ENCODE measurements around the gene KCNK16.
A peak's percentile ranks its signal among the peaks of the same experiment; 100 is the strongest.

KCNK16 gene

DNA sequence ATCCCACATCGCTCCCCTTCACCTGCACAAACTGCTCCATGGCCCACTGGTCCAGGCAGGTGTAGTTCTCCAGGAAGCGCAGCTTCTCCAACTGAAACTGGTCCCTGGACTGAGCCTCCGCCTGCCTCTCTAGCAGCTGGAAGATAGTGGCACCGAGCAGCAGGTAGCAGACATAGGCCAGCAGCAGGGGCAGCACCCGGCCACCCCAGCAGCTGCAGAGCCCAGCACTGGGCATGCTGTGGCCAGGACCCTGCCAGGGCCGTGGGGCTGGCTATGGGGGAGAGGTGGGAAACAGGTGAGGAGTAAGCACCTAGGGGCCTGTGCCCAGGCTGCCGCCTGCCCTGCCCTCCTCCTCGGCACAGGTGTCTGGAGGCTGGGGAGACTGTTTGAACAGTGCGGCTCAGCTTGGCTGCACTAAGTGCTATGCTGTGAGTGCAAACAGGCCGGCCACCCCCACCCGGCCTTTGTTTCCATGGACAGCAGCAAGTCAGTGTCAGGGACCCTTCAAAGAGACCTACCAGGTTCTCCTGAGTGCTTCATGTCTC is at the start of gene KCNK16:
TSS of gene KCNK16 (minus strand) at position 397 of the 545 bp plus-strand sequence. CDS start at position 235, 162 bp downstream.
- DNase-seq, result no peak

- DNase-seq, result no peak
Observed at GRCh38 chr6:39370390-39370789, 47.9 kb upstream of the KCNK16 start.

GRCh38 chr6:39369987-39370386 is 47.5 kb upstream of the KCNK16 start:
- no peak for DNase-seq

DNA sequence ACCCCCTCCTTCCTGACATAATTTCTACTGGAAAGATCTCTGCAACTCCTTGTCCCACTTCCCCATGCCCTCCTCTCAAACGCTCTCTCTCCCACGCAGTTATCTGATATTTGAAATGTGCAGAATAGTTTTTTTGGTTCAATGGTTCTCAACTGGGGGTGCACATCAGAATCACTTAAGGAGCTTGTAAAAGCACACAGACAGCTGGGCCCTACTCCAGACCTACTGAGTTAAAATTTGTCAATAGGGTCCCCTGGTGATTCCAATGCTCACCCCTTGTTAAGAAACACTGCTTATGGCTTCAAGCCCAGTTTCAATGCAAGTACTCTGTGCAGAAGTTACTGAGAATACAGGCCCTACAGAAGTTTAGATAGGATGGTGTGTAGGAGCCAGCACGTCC is 45.2 kb upstream of the KCNK16 start:
- DNase-seq, result no peak

DNA sequence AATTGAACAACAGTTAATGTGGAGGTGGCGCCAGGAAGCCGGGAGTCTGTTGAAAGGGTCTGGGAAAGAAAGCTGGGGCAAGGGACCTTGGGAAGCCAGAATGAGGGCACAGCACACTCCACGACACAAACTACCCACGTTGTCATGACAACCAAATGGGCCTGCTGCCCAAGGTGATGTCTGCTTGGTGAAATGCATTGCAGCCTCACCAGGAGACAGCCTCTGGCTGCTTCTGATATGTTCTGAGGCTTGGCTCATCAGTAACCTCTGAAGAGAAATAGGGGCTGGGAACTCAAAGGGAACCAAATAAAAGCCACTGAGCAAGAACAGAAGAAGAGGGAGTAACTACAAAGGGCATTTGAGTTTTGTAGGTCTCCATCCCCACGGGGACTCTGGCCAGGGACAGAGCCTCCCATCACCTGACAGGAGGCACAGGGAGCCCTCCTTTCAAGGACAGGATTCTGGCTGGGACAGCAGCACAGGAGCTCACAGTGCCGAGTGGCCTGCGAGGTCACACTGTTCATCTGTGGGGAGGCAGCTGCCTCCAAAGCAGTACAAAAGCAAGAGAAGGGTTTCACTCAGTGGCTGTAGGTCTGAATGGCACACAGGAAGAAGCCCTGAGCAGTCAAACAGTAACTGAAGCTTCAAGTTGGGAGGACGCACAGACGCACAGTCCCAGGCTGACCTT is 44.6 kb upstream of the KCNK16 start:
- no peak for DNase-seq

DNA sequence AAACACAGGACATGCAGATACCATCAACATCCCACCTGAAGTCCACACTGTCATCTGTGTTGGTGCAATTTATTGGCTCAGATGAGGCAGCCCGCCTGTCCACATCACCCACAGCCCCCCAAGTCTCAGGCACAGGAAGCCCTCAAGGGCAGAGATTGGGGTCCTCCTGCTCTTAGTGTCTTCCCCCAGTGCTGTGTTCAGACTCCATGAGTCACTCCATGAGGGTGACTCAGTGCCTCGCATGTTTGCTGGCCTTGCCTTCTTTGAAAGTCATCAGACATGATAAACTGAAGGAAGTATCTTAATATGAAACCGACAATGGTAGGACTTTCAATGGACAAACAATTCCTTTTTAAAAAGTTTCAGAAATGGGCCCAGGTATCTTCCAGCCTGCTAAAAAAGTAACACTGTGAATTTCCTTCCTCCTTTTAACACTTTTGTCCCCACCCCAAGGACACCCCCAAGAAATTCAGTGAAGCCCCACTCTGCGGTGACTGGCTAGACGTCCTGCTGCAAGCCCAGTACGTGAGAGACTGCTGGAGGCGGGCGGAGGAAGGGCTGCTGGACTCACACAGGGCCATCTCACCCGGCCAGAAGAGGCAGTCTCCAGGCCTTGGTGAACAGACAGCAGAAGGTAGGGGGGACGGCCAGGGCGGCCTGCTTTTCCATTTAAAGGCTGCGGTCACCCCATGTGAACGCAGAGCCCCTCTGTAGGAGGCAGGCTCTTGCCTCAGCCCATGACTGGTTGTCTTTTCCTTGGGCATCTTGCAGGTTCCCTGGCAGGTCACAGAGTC is 43.0 kb upstream of the KCNK16 start:
- no peak for DNase-seq

DNA sequence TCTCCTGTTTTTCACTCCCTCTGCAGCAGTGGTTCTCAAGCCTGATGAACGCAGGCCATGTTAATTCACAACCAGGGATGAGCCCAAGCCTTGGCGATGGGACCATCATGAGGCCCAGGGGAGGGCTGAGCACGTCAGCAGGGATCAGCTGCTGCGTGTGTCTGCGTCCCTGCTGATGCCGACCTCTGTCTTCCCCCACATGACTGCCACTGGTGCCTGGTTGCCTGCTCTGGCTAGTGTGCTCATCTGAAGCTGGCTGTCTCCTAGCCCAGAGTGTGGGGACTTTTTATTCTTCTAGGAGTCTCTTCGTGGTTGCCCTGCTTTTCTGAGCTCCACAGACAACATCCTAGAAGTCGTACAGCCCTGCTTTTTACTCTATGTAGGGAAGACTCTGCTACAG is 40.8 kb upstream of the KCNK16 start:
- no peak for DNase-seq

DNA sequence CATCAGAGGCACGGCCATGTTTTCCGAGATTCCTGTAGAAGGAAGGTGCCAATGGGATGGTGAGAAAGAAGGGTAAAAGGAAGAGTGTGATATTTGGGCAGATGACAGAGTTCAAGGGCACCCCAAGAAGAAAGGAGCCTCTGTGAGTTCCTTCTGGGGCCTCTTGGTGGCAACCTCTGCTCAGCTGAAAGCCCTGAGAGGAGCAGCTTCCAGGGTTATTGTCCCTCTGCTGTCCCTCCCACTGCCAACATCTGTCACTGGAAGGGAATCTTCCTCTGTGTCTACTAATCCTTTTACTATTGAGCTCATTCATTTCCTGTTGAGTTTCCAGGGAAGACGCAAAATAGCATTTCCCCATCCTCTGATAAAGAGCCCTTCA is 40.0 kb upstream of the KCNK16 start:
- peak in 1 of 2 experiments; percentile 20 for DNase-seq

- peak; percentile 75 to 77 for DNase-seq
Observed at GRCh38 chr6:39361657-39362486, 39.4 kb upstream of the KCNK16 start.

GRCh38 chr6:39360378-39360777 is 37.9 kb upstream of the KCNK16 start:
- no peak for DNase-seq

DNA sequence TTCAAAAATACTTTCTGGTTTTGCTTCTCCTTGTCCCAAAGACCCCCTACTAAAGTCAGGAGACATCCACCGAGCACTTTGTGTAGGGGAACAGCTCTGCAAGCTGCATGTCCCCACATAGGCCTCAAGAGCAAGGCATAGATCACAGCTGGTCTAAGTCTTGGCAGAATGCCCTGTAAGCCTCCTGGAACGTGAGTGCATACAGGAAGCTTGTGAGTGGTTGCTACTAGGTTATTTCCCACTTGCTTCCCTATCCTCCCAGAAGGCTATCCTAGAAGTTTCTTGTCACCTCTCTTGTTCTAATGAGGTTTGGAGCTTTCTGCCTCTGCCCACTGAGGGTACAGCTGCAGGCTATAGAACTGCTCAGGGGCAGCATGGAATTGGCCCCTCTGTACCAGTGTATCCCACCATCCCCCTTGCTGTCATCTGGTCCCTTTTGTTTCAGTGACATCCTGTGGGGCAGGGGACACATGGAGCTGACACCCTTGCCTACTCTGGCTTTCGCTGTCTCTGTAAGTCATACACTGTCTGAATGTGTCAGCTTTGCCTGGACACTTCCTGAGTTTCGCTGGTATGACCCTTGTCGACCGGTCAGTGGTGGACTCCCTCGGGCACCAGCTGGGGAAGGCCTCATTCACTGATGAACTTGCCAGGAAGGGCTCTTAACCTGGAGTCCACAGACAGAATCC is 35.6 kb upstream of the KCNK16 start:
- DNase-seq, result peak; percentile 79 to 81

DNA sequence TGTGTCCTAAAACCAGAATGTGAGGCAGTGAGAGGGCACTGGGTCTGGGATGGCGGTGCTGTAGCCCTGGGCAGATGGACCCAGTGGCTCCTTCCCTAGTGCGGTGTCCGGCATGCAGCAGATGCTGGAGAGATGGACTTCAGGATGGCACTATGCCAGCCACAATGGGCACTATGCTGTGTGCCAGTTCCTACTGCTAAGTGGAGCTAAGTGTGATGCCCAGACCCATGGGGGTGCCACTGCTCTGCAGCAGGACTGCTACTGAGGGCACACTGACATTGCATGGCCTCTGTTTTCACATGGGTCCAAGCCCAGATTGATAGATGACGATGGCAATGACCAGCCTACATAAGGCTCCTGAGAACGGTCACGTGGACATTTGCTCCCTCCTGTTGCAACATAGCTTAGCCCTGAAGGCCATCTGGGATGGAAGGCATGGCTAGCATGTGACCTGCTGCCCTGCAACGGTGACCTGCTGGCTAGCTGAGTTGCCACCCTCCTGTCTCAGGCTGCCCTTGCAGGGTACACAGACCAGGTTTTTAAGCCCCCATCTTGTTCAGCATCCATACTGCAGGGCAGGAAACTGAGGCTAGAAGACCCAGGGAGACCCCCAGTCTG is 31.3 kb upstream of the KCNK16 start:
- DNase-seq, result no peak

DNA sequence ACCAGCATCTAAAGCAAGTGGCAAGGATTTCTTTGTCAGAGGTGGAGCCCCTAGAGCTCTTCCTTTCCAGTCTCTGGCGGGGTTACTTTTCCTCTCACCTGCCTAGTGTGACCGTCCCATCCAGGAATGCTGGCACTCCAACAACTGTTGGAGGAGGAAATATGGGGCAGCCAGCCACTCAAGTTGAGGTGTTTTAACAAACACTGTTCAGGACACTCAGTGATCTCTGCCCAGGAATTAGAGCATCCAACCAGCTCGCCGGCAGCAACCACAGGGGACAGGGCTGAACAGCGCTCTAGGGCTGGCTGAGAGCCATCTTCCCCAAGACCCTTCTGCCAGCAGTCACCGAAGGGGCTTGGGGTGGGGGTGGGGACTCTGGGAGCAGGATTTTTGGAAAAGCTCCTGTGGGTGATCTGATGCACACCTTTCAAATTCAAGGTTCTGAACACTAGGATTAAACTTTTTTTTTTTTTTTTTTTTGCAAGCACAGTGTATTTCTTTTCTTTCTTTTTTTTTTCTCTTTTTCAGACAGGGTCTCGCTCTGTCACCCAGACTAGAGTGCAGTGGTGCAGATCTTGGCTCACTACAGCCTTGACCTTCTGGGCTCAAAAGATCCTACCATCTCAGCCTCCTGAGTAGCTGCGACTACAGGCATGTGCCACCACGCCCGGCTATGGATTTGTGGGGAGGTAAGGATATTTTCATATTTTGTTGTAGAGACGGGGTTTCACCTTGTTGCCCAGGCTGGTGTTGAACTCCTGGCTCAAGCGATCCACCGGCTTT is 28.4 kb upstream of the KCNK16 start:
- no peak for DNase-seq

DNA sequence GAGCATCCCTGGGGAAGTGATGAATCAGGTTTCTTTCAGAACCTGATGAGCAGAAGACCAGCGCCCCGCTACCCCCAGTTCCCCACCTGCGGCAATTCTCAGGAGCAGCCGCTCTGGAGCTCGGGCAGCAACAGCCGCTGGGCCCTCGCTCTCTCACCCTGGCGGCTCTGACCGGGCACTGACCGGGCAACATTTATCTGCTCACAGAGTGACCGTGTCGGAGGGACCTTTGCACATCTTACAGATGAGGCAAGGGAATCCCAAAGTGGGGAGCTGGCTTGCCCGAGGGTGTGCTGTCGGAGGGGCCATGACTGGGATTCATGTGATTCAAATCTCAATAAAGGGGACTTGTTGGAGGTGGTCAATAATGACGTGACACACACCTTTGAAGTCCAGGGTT is 26.2 kb upstream of the KCNK16 start:
- DNase-seq, result no peak

DNA sequence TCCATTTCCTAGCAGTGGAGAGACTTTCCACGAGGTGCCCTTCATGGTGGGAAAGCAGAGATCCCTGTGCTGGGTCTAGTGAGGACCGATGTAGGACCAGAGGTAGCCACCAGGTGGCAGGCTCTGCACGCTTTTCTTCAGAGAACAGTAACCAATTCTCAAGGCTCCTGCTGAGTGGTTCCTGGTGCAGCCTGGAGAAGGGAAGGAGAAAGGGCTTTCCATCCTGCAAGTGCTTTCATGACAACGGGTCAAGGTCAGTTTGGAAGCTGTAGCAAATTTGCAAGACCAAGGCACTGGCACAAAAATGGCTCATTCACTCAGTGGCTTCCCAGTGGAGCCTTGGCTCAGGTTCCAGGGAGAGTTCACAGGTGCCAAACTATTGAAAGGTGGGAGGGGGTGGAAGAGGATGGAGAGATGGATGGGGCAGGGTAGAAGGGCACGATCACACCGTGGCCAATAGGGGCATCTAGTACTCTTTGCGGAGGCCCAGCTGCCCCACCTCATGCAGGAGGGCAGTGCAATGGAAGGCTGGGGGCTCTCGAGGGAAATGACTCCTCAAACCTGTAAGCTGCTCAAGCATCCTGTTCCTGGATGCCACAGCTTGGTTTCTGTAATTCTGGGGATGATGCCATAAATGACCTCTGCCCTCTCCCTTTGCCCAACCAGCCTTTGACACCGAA is 25.5 kb upstream of the KCNK16 start:
- peak; percentile 43 to 45 for DNase-seq

GRCh38 chr6:39347206-39347605 is 24.7 kb upstream of the KCNK16 start:
- DNase-seq, result peak in 1 of 2 experiments; percentile 3

- DNase-seq, result peak in 1 of 2 experiments; percentile 8
Observed at GRCh38 chr6:39344821-39345280, 22.3 kb upstream of the KCNK16 start.

DNA sequence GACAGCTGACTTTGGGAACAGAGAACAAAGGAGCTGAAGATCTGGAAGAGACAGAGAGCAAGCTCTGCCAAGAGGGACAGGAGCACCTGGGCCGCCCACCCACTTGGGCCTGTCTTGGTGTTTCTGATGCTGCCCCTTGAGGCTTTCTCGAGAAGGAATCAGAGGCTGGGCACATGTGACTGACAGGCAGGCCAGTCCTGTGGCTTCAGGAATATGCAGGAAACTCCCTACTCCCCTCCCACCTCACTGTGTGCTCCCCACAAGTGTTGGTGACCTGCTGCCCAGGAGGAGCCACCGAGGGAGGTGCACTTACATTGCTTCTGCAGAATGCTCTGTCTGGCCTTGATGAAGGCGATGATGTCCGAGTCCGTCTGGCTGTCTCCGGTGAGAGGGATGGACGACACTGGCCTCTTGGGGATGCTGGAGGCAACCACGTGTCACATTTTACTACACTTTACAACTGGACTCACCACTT is 20.9 kb upstream of the KCNK16 start:
- no peak for DNase-seq

DNA sequence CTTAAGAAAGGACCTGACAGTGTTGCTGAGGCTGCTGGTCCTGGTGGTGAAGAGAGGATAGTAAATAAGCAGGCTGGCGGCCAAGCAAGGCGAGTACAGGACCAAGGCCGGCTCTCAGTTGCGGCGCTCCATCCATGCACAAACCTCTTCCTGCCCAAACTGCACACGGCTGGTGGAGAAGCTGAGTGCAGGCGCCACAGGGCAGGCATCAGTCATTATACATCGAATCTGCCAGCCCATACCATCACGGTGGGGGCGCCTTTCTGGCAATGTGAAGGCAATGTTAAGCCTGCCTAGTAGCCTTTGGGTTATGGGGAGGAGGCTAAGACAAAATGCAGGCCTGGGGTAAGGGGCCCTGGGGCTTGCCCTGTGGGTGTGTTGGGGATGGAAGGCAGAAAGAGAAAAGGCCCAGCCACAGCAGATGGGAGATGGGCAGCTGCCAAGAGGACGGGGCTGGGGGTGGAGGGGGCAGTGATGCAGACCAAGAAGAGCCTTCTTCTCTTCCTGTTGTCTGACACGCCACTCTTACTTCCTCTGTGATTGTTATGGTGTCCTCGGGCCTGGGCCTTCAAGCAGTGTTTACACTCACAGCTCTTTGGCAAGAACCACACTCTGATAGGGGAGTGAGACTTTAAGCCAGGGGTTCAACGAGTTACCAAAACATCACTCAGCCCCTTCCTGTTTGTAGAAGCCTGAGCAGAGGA is 20.3 kb upstream of the KCNK16 start:
- DNase-seq, result peak in 1 of 2 experiments; percentile 16

- DNase-seq, result no peak
Observed at GRCh38 chr6:39341937-39342336, 19.4 kb upstream of the KCNK16 start.

Data from SHP77 (cell line).